Measurements from ENCODE around the gene LRMDA. TPM values are rescaled to one million over a fixed set of nuclear protein-coding genes. Genes with fewer than 3 reads are reported as not detected.

Gene LRMDA
- total RNA-seq, 2 experiments from 2014 or later = not detected

- intact Hi-C loops (cut with micrococcal nuclease) = no loop called here
- no peaks in the 10 kb centered on the region for H3K4me1 Mint-ChIP-seq (ENCODE audit: low read depth)
- peaks cover 8% of the 10 kb centered on the region for H3K27me3 Mint-ChIP-seq (ENCODE audit: low read depth)
- no peak for DNase-seq
- H3K27ac Mint-ChIP-seq = no peak overlapping the region
- no peaks in the 10 kb centered on the region for H3K36me3 Mint-ChIP-seq (ENCODE audit: low read depth)
- H3K4me3 Mint-ChIP-seq = no peak overlapping the region
- no peaks in the 10 kb centered on the region for H3K9me3 Mint-ChIP-seq
- CTCF ChIA-PET = no interaction called here
Observed at GRCh38 chr10:75905490-75905889, 474.1 kb downstream of the LRMDA start.

DNA sequence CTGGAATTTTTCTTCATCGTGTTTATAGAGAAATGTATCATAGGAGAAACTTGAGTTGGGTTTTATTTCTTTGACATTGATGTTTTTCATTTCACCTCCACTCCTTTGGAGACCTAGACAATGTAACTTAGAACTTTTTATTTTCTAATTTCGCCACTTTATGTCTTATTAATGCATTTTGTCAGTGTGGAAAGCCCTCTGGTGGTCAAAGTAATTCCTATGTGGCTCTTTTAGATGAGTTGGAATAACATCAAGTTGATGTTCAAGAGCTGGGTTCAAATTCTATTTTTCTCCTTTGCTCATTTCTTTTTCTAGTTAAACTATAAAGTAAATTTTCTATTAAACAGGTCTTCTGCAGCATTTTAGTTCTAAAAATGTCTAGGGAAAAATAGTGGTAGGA lies 478.6 kb downstream of the LRMDA start:
- Mint-ChIP-seq H3K9me3 (no peaks in the 10 kb centered on the region), H3K27me3 (ENCODE audit: low read depth) (no peaks in the 10 kb centered on the region), H3K4me3 (no peak overlapping the region), H3K4me1 (ENCODE audit: low read depth) (no peaks in the 10 kb centered on the region), H3K27ac (no peak overlapping the region), H3K36me3 (ENCODE audit: low read depth) (no peaks in the 10 kb centered on the region)
- intact Hi-C loops (cut with micrococcal nuclease) = no loop called here
- CTCF ChIA-PET = interaction anchor here (0.8 kb wide), 1 partner anchor 131 kb away, joined by 3 read pairs; no protein-coding TSS in a partner anchor
- DNase-seq = no peak

GRCh38 chr10:75911426-75911825 lies 480.0 kb downstream of the LRMDA start:
- Mint-ChIP-seq H3K27me3 (ENCODE audit: low read depth) (no peaks in the 10 kb centered on the region), H3K9me3 (no peaks in the 10 kb centered on the region), H3K4me3 (no peak overlapping the region), H3K4me1 (ENCODE audit: low read depth) (no peaks in the 10 kb centered on the region), H3K27ac (no peak overlapping the region), H3K36me3 (ENCODE audit: low read depth) (no peaks in the 10 kb centered on the region)
- CTCF ChIA-PET = no interaction called here
- intact Hi-C loops (cut with micrococcal nuclease) = no loop called here
- DNase-seq = no peak

DNA sequence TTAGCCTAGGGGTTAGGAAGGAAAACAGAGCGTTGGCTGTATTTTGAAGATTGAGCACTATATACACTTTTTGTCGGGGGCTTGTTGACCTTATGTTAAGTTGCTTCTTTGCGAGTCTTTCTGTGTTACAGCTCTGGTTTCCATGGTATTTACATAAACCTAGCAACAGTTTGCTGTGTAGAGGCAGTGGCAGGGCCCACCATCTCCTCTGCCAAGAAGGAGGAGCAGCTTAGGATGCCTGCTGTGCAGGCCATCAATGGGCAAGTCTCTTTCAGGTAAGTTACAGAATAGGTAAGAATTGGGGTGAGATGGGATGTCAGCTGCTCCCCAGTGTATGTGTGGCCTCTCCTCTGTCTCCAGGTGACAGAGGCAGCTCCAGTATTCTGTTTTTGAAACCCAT lies 485.5 kb downstream of the LRMDA start:
- no peak for DNase-seq
- no peak overlapping the region for H3K27ac Mint-ChIP-seq
- CTCF ChIA-PET = no interaction called here
- no peaks in the 10 kb centered on the region for H3K4me1 Mint-ChIP-seq (ENCODE audit: low read depth)
- no peak overlapping the region for H3K4me3 Mint-ChIP-seq
- intact Hi-C loops (cut with micrococcal nuclease) = no loop called here
- H3K9me3 Mint-ChIP-seq = no peaks in the 10 kb centered on the region
- H3K27me3 Mint-ChIP-seq (ENCODE audit: low read depth) = no peaks in the 10 kb centered on the region
- H3K36me3 Mint-ChIP-seq (ENCODE audit: low read depth) = no peaks in the 10 kb centered on the region

DNA sequence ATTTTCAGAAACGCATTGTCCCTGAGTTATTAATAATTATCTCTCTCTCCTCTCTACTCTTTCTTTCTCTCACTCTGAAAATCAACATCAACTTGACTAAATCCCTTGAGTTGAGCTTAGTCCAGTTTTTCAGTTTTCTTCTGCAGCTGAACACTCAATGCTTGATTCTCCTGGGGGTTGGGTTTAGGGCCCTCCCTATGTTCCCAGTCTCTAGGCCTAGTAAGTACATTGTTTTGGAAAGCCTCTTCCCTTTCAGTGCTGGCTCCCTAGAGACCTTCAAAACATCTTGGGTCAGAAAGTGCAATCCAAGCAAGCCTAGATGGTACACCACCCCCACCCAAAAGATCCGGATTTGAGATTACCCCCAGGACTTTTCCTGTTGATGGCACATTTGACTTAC lies 488.5 kb downstream of the LRMDA start:
- no peak for DNase-seq
- Mint-ChIP-seq H3K27ac (no peak overlapping the region), H3K27me3 (ENCODE audit: low read depth) (no peaks in the 10 kb centered on the region), H3K36me3 (ENCODE audit: low read depth) (no peaks in the 10 kb centered on the region), H3K9me3 (no peaks in the 10 kb centered on the region), H3K4me3 (no peak overlapping the region), H3K4me1 (ENCODE audit: low read depth) (no peaks in the 10 kb centered on the region)
- CTCF ChIA-PET = no interaction called here
- intact Hi-C loops (cut with micrococcal nuclease) = no loop called here

DNA sequence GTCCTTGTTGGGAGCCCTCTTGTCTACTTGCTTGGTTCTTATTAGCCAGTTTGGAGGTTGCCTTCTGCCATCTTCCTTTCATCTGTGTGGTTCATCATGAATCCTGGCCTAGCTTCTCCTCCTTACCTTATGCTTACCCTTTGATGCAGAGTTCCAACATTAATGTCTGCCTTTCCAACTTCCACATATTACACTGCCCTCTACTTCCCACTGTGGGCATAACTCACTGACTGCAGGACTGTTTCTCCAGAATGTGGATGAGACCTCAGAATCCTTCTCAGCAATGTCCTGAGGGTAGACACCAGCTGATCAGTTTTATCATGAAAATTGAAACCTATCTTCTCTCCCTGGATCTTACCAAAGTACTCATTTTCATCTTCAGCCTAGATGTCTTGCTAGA lies 491.0 kb downstream of the LRMDA start:
- intact Hi-C loops (cut with micrococcal nuclease) = no loop called here
- no peaks in the 10 kb centered on the region for H3K4me1 Mint-ChIP-seq (ENCODE audit: low read depth)
- no peak overlapping the region for H3K4me3 Mint-ChIP-seq
- CTCF ChIA-PET = no interaction called here
- no peak for DNase-seq
- peaks cover 4% of the 10 kb centered on the region for H3K27me3 Mint-ChIP-seq (ENCODE audit: low read depth)
- no peak overlapping the region for H3K27ac Mint-ChIP-seq
- no peaks in the 10 kb centered on the region for H3K36me3 Mint-ChIP-seq (ENCODE audit: low read depth)
- no peaks in the 10 kb centered on the region for H3K9me3 Mint-ChIP-seq

DNA sequence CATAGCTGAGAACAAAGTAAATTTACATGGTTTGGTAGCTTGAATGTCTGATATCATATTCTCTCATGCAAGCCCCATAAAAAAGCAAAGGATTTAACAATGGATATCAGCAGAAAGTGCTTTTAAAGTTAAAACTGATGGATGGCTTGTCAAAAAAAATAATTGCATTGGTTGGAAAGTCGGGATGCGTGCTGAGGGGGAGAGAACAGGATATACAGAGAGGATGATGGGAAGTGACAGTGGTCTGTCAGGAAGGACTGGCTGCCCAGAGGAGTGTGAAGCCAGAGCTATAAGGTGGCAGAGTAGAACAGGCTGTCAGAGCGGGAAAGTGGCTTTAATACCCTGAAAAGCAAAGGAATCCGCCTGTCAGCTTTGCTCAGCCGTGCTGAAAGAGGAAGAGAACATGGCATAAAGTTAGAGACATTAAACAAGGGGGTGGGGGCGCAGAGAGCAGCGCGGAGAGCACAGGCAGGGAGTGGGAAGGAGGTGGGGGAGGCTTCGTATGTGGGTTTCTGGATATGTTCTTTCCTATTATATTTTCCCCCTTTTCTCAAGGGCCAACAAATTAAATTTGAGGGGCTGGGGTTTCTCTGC lies 493.0 kb downstream of the LRMDA start:
- H3K4me1 Mint-ChIP-seq (ENCODE audit: low read depth) = no peaks in the 10 kb centered on the region
- no peak overlapping the region for H3K4me3 Mint-ChIP-seq

GRCh38 chr10:75925999-75926398 lies 494.6 kb downstream of the LRMDA start:
- Mint-ChIP-seq H3K27me3 (ENCODE audit: low read depth) (peaks cover 4% of the 10 kb centered on the region), H3K27ac (no peak overlapping the region), H3K36me3 (ENCODE audit: low read depth) (no peaks in the 10 kb centered on the region), H3K9me3 (no peaks in the 10 kb centered on the region), H3K4me1 (ENCODE audit: low read depth) (no peaks in the 10 kb centered on the region), H3K4me3 (no peak overlapping the region)
- no peak for DNase-seq
- intact Hi-C loops (cut with micrococcal nuclease) = loop anchor here (5.0 kb wide), 1 partner anchor 524 kb away; the partner anchor contains the start of gene ZNF503
- CTCF ChIA-PET = no interaction called here

More for the DNA sequence above, 493.0 kb downstream of the LRMDA start:
- intact Hi-C loops (cut with micrococcal nuclease) = no loop called here
- Mint-ChIP-seq H3K27ac (no peak overlapping the region), H3K9me3 (no peaks in the 10 kb centered on the region), H3K27me3 (ENCODE audit: low read depth) (peaks cover 4% of the 10 kb centered on the region), H3K36me3 (ENCODE audit: low read depth) (no peaks in the 10 kb centered on the region)
- no peak for DNase-seq
- CTCF ChIA-PET = no interaction called here

DNA sequence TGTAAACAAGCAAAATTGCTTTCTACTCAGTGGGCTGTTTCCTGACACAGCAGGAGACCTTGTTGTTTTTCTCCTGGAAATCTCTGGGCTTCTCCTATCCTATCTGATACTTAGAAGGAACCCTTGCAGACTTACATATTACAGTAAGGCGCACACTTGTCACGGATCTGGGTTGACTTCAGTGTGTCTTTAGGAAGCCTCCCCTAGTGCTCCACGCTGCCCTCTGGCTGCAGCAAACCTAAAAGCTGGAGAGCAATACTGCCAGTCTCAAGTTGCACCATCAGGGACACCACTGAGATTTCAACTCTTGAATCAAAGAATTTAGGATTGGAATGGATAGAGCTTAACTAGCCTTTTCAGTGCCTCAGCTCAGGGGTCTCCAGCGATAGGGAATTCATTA lies 495.3 kb downstream of the LRMDA start:
- DNase-seq = peak; percentile 17
- Mint-ChIP-seq H3K4me1 (ENCODE audit: low read depth) (no peaks in the 10 kb centered on the region), H3K27me3 (ENCODE audit: low read depth) (peaks cover 6% of the 10 kb centered on the region), H3K27ac (no peak overlapping the region), H3K36me3 (ENCODE audit: low read depth) (no peaks in the 10 kb centered on the region), H3K4me3 (no peak overlapping the region), H3K9me3 (no peaks in the 10 kb centered on the region)
- CTCF ChIA-PET = no interaction called here
- intact Hi-C loops (cut with micrococcal nuclease) = loop anchor here (5.0 kb wide), 1 partner anchor 524 kb away; the partner anchor contains the start of gene ZNF503

- CTCF ChIA-PET = no interaction called here
- no peak overlapping the region for H3K4me3 Mint-ChIP-seq
- H3K27ac Mint-ChIP-seq = no peak overlapping the region
- no peak for DNase-seq
- H3K36me3 Mint-ChIP-seq (ENCODE audit: low read depth) = no peaks in the 10 kb centered on the region
- intact Hi-C loops (cut with micrococcal nuclease) = loop anchor here (5.0 kb wide), 1 partner anchor 526 kb away; the partner anchor contains the start of gene ZNF503
- no peaks in the 10 kb centered on the region for H3K4me1 Mint-ChIP-seq (ENCODE audit: low read depth)
- peaks cover 6% of the 10 kb centered on the region for H3K27me3 Mint-ChIP-seq (ENCODE audit: low read depth)
- no peaks in the 10 kb centered on the region for H3K9me3 Mint-ChIP-seq
Observed at GRCh38 chr10:75928231-75928630, 496.8 kb downstream of the LRMDA start.

- intact Hi-C loops (cut with micrococcal nuclease) = loop anchor here (5.0 kb wide), 1 partner anchor 527 kb away; the partner anchor contains the start of gene ZNF503
- DNase-seq = no peak
- peaks cover 6% of the 10 kb centered on the region for H3K27me3 Mint-ChIP-seq (ENCODE audit: low read depth)
- H3K9me3 Mint-ChIP-seq = no peaks in the 10 kb centered on the region
- no peak overlapping the region for H3K27ac Mint-ChIP-seq
- no peaks in the 10 kb centered on the region for H3K4me1 Mint-ChIP-seq (ENCODE audit: low read depth)
- H3K36me3 Mint-ChIP-seq (ENCODE audit: low read depth) = no peaks in the 10 kb centered on the region
- H3K4me3 Mint-ChIP-seq = no peak overlapping the region
- CTCF ChIA-PET = no interaction called here
Observed at GRCh38 chr10:75929630-75930161, 498.3 kb downstream of the LRMDA start.

DNA sequence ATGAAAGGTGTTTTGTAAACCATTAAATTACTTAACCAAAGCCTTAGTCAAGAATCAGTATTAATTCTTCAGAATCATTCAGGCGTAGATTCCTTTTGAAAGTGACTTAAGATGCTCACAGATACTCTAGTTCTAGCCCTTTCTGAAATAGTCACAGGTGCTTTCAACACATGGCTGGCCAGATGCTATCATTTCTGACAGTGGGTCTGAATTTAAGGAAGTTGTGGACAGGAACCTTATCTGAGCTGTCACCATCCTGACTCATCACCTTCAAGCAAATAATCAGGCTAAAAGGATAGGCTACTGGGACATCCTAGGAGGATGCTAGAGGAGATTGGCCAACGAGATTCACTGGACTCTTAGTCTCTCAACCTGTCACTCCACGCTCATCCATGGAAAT lies 501.5 kb downstream of the LRMDA start:
- no peaks in the 10 kb centered on the region for H3K4me1 Mint-ChIP-seq (ENCODE audit: low read depth)
- H3K27ac Mint-ChIP-seq = no peak overlapping the region
- H3K9me3 Mint-ChIP-seq = peaks cover 3% of the 10 kb centered on the region
- intact Hi-C loops (cut with micrococcal nuclease) = no loop called here
- CTCF ChIA-PET = no interaction called here
- H3K4me3 Mint-ChIP-seq = no peak overlapping the region
- DNase-seq = no peak
- H3K27me3 Mint-ChIP-seq (ENCODE audit: low read depth) = peaks cover 3% of the 10 kb centered on the region
- H3K36me3 Mint-ChIP-seq (ENCODE audit: low read depth) = no peaks in the 10 kb centered on the region

DNA sequence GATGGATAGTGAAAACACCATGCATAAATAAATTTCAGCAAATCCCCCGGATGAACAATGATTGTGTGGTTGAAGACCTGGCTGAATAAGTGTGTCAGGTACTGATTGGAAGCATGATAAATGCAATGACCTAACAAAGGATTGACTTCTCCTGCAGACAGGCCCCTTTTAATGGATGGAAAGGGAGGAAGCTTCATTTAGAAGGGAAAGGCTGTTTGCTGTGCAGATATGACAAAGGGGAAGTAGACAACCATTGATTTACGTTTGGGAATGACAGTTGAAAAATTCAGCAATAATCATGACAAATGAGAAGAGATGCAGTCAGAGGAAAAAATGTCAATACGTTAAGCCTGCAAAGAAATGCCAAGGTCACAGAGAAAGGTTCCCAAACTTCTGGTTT lies 503.8 kb downstream of the LRMDA start:
- Mint-ChIP-seq H3K4me1 (ENCODE audit: low read depth) (no peaks in the 10 kb centered on the region), H3K27ac (no peak overlapping the region), H3K27me3 (ENCODE audit: low read depth) (peaks cover 5% of the 10 kb centered on the region), H3K36me3 (ENCODE audit: low read depth) (no peaks in the 10 kb centered on the region), H3K9me3 (peaks cover 3% of the 10 kb centered on the region), H3K4me3 (no peak overlapping the region)
- CTCF ChIA-PET = interaction anchor here (1.2 kb wide), 1 partner anchor 139 kb away, joined by 4 read pairs; no protein-coding TSS in a partner anchor
- intact Hi-C loops (cut with micrococcal nuclease) = no loop called here
- DNase-seq = no peak

Measured in activated naive CD4-positive, alpha-beta T cell treated with anti-CD3 and anti-CD28 coated beads for 36 hours (primary cell).